Measurements from ENCODE around the gene ZNF282.

DNA sequence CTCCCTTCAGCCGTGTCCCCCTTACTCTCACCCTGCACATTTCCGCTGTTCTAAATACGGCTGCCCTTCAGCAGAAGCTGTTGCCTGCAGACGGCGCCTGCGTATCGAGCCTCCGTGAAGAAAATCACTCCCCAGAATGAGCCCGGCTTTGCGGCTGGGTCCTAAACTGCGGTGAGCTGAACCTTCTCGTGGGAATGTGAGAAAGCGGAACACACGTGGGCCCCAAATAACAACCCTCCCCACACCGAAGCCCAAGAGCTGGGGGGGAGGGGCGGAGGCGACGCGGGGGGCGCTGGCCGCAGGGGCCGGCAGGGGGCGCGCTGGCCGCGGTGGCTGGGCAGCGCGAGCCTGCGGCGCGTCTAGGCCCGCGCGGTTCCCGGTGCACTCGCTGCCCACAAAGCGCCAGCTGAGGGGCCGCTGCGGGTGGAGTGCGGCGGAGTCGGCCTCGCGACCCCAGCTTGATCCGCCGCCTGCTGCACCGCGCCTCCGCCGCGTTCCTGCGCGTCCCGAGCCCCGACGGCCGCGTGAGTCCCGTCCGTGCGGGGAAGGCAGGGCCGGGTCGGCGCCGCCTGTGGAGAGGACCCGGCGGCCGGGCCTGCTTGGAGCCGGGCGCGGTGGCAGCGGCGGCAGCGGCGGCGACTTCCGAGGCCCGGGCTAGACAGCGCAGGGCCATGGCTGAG lies 48.1 kb upstream of the ZNF282 start, which contains the start of gene ZNF398:
- TF ChIP-seq GATAD2B (IDR thresholded peaks at IDR 0.05; ENCODE audit: borderline replicate concordance) (peak; percentile 98), ATF7 (IDR thresholded peaks at IDR 0.05) (peak; percentile 51; the same call in 1 of the 2 replicates), KLF13 (tag; IDR thresholded peaks at IDR 0.05; ENCODE audit: borderline replicate concordance, low read depth) (no peak), ZZZ3 (IDR thresholded peaks at IDR 0.05) (no peak), GATA2 (CRISPR knock-in tag; IDR thresholded peaks at IDR 0.05) (no peak), MXI1 (IDR thresholded peaks at IDR 0.05; ENCODE audit: low read depth, low read length) (no peak), PHF20 (IDR thresholded peaks at IDR 0.05; ENCODE audit: partially characterized antibody) (peak; percentile 8), ZNF354B (CRISPR knock-in tag; IDR thresholded peaks at IDR 0.05) (no peak)
- TF ChIP-seq, protein P1, sequence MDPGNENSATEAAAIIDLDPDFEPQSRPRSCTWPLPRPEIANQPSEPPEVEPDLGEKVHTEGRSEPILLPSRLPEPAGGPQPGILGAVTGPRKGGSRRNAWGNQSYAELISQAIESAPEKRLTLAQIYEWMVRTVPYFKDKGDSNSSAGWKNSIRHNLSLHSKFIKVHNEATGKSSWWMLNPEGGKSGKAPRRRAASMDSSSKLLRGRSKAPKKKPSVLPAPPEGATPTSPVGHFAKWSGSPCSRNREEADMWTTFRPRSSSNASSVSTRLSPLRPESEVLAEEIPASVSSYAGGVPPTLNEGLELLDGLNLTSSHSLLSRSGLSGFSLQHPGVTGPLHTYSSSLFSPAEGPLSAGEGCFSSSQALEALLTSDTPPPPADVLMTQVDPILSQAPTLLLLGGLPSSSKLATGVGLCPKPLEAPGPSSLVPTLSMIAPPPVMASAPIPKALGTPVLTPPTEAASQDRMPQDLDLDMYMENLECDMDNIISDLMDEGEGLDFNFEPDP (CRISPR knock-in tag; IDR thresholded peaks at IDR 0.05), result no peak
- TF ChIP-seq, protein P2, sequence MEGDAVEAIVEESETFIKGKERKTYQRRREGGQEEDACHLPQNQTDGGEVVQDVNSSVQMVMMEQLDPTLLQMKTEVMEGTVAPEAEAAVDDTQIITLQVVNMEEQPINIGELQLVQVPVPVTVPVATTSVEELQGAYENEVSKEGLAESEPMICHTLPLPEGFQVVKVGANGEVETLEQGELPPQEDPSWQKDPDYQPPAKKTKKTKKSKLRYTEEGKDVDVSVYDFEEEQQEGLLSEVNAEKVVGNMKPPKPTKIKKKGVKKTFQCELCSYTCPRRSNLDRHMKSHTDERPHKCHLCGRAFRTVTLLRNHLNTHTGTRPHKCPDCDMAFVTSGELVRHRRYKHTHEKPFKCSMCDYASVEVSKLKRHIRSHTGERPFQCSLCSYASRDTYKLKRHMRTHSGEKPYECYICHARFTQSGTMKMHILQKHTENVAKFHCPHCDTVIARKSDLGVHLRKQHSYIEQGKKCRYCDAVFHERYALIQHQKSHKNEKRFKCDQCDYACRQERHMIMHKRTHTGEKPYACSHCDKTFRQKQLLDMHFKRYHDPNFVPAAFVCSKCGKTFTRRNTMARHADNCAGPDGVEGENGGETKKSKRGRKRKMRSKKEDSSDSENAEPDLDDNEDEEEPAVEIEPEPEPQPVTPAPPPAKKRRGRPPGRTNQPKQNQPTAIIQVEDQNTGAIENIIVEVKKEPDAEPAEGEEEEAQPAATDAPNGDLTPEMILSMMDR (IDR thresholded peaks at IDR 0.05 in 2 of 3, conservative IDR thresholded peaks at IDR 0.05 in 1 of 3; ENCODE audit: insufficient read depth in 2 of 3, low read depth in 1 of 3, low read length in 3 of 3), result peak; percentile 52 to 89 (median 71)
- TF ChIP-seq, protein P3, sequence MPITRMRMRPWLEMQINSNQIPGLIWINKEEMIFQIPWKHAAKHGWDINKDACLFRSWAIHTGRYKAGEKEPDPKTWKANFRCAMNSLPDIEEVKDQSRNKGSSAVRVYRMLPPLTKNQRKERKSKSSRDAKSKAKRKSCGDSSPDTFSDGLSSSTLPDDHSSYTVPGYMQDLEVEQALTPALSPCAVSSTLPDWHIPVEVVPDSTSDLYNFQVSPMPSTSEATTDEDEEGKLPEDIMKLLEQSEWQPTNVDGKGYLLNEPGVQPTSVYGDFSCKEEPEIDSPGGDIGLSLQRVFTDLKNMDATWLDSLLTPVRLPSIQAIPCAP (CRISPR knock-in tag; IDR thresholded peaks at IDR 0.05; ENCODE audit: borderline replicate concordance), result no peak
- TF ChIP-seq, protein P4, sequence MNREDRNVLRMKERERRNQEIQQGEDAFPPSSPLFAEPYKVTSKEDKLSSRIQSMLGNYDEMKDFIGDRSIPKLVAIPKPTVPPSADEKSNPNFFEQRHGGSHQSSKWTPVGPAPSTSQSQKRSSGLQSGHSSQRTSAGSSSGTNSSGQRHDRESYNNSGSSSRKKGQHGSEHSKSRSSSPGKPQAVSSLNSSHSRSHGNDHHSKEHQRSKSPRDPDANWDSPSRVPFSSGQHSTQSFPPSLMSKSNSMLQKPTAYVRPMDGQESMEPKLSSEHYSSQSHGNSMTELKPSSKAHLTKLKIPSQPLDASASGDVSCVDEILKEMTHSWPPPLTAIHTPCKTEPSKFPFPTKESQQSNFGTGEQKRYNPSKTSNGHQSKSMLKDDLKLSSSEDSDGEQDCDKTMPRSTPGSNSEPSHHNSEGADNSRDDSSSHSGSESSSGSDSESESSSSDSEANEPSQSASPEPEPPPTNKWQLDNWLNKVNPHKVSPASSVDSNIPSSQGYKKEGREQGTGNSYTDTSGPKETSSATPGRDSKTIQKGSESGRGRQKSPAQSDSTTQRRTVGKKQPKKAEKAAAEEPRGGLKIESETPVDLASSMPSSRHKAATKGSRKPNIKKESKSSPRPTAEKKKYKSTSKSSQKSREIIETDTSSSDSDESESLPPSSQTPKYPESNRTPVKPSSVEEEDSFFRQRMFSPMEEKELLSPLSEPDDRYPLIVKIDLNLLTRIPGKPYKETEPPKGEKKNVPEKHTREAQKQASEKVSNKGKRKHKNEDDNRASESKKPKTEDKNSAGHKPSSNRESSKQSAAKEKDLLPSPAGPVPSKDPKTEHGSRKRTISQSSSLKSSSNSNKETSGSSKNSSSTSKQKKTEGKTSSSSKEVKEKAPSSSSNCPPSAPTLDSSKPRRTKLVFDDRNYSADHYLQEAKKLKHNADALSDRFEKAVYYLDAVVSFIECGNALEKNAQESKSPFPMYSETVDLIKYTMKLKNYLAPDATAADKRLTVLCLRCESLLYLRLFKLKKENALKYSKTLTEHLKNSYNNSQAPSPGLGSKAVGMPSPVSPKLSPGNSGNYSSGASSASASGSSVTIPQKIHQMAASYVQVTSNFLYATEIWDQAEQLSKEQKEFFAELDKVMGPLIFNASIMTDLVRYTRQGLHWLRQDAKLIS (CRISPR knock-in tag; IDR thresholded peaks at IDR 0.05), result peak; percentile 83; the same call in 1 of the 2 replicates
- TF ChIP-seq, protein P5, sequence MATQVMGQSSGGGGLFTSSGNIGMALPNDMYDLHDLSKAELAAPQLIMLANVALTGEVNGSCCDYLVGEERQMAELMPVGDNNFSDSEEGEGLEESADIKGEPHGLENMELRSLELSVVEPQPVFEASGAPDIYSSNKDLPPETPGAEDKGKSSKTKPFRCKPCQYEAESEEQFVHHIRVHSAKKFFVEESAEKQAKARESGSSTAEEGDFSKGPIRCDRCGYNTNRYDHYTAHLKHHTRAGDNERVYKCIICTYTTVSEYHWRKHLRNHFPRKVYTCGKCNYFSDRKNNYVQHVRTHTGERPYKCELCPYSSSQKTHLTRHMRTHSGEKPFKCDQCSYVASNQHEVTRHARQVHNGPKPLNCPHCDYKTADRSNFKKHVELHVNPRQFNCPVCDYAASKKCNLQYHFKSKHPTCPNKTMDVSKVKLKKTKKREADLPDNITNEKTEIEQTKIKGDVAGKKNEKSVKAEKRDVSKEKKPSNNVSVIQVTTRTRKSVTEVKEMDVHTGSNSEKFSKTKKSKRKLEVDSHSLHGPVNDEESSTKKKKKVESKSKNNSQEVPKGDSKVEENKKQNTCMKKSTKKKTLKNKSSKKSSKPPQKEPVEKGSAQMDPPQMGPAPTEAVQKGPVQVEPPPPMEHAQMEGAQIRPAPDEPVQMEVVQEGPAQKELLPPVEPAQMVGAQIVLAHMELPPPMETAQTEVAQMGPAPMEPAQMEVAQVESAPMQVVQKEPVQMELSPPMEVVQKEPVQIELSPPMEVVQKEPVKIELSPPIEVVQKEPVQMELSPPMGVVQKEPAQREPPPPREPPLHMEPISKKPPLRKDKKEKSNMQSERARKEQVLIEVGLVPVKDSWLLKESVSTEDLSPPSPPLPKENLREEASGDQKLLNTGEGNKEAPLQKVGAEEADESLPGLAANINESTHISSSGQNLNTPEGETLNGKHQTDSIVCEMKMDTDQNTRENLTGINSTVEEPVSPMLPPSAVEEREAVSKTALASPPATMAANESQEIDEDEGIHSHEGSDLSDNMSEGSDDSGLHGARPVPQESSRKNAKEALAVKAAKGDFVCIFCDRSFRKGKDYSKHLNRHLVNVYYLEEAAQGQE (IDR thresholded peaks at IDR 0.05; ENCODE audit: borderline replicate concordance), result peak; percentile 33; the same call in 1 of the 2 replicates
- TF ChIP-seq, protein P5 (CRISPR knock-in tag; IDR thresholded peaks at IDR 0.05; ENCODE audit: low read depth), result peak; percentile 51; the same call in 1 of the 2 replicates
